DOHH2 (cell line): Measurements from ENCODE around the gene CAPN12.
"Not testable (repeated sequence)": the region's sequence is repeated elsewhere in the genome, so short reads cannot be mapped to it uniquely, and the experiment has no call there.

Experiments
- CTCF ChIP-seq: fragments of 200-600 bp; sonication (generic); IDR thresholded peaks from one replicate; pipeline ENCODE4 v1.5.1; 2014; ENCODE audit warnings: antibody characterized with exemption, mild to moderate bottlenecking, low read depth, low read length; ENCODE audit not compliant: poor library complexity, severe bottlenecking
- EZH2phosphoT487 ChIP-seq: fragments of 200-600 bp; sonication (generic); IDR thresholded peaks from 2 replicates; pipeline ENCODE4 v1.6.1; 2017; ENCODE audit warnings: borderline replicate concordance, mild to moderate bottlenecking, antibody characterized with exemption, low read length, moderate library complexity, mixed read lengths

GRCh38 chr19:38761884-38762389 lies 17.7 kb upstream of the CAPN12 start:
- TF ChIP-seq CTCF, EZH2phosphoT487: not testable (repeated sequence)
